Measurements from ENCODE around the gene DNAH14.
"Not testable (repeated sequence)": the region's sequence is repeated elsewhere in the genome, so short reads cannot be mapped to it uniquely, and the experiment has no call there.

Gene DNAH14

GRCh38 chr1:224929335-224930237, at the start of gene DNAH14:
TSS of gene DNAH14 (plus strand) at chr1:224929675. CDS start at chr1:224952703, 23,028 bp downstream.
- no peak for DNase-seq

GRCh38 chr1:224880593-224881307, 48.7 kb upstream of the DNAH14 start:
- no peak for DNase-seq

DNA sequence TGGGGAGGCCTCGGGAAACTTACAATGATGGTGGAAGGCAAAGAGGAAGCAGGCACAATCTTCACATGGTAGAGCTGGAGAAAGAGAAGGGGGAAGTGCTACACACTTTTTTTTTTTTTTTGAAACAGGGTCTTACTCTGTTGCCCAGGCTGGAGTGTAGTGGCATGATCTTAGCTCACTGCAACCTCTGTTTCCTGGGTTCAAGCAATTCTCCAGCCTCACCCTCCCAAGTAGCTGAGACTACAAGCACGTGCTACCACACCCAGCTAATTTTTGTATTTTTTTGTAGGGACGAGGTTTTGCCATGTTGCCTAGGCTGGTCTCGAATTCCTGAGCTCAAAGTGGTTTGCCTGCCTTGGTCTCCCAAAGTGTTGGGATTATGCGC, 48.2 kb upstream of the DNAH14 start:
- not testable (repeated sequence) for DNase-seq

DNA sequence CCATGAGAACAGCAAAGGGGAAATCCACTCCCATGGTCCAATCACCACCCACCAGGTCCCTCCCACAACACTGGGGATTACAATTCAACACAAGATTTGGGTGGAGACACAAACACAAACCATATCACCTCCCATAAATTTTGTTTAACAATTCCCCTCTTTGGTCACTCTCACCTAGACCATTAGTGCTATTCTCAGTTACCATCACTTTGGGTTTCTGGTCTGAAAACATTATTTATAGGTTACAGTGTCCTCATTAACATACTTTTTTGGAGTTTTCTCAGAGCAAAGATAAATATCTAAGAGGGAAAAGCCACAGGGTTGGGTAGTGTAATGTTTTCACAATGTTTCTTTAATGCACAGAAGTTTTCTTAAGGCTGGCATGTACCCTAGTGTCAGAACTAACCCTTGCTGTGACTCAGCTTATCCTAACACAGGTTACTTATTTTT, 47.7 kb upstream of the DNAH14 start:
- no peak for DNase-seq

- DNase-seq, result no peak
Observed at GRCh38 chr1:224882264-224882663, 47.2 kb upstream of the DNAH14 start.

- DNase-seq, result no peak
Observed at GRCh38 chr1:224883091-224883490, 46.4 kb upstream of the DNAH14 start.

DNA sequence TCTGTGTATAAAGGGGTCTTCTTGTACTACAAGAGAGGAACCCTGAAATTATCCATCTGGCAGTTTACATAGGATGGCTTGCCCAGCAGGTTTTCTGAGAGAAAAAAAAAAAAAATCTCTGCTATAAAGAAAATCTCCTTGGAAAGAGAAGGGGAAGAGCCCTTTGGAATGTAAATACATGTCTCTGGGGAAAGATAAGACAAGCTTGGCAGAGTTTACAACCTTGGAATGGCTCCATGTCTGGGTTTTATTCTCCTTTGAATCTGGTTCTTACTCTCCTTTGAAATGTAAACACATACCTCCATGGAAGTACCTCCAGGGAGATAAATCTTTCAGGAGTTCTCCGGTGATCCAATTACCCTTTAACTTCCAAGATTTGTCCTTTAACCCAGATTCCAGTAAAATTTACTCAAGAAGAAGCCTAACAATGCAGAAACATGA, 45.1 kb upstream of the DNAH14 start:
- no peak for DNase-seq

DNA sequence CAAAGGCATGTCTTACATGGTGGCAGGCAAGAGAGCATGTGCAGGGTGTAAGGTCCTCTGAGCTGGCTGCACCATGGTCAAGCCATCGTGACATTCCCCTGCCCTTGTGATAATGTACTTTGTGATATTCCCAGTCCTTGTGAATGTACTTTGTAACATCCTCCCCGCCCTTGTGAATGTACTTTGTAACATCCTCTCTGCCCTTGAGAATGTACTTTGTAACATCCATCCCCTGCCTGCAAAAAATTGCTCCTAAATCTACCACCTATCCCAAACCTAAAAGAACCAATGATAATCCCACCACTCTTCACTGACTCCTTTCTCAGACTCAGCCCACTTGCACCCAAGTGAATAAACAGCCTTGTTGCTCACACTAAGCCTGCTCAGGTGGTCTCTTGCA, 44.1 kb upstream of the DNAH14 start:
- not testable (repeated sequence) for DNase-seq

DNA sequence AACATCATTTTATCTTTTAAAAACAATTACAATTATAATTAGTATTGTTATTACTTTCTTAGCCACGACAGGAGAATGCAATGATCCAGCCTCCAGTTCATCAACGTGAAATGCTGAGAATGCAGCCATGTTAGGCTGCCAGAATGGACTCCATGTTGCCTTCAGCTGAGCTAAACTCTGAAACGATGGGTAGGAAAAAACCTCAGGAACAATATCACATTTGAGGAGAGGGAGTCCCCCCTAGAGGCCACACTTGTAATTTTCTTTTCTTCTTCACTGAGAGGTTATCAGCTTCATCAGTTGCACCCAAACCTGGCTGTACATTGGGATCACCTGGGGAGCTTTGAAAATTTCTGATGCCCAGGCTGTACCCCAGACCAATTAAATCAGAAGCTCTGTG, 34.6 kb upstream of the DNAH14 start:
- no peak for DNase-seq

DNA sequence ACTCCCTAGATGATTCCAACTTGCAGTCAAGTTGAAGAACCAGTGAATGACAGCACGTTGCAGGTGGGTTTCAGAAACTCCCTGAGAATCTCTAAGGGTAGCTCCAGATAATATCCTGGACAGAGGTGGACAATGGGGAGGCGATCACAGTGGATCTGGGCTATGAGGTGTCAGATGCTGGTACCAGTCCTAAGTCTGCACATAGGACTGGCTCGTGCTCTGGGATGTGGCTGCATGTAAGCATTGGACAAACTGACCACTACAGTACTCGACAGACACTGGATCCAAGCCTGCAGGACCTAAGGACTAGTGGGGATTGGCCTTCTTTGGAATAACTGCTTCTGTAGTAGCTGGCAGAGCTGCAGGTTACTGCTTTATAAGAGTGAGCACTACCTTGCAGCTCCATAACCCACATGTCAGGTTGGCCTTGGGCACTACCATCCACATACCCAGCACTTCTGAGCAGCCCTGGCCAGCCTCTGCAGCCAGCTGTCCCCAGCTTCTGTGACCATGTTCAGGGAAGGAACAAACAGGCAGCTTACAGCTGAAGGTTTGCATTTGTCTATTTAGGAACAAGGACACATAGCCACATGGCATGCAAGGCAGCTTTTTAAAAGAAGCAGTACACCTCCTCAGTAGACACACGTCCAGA, 33.2 kb upstream of the DNAH14 start:
- DNase-seq, result no peak

DNA sequence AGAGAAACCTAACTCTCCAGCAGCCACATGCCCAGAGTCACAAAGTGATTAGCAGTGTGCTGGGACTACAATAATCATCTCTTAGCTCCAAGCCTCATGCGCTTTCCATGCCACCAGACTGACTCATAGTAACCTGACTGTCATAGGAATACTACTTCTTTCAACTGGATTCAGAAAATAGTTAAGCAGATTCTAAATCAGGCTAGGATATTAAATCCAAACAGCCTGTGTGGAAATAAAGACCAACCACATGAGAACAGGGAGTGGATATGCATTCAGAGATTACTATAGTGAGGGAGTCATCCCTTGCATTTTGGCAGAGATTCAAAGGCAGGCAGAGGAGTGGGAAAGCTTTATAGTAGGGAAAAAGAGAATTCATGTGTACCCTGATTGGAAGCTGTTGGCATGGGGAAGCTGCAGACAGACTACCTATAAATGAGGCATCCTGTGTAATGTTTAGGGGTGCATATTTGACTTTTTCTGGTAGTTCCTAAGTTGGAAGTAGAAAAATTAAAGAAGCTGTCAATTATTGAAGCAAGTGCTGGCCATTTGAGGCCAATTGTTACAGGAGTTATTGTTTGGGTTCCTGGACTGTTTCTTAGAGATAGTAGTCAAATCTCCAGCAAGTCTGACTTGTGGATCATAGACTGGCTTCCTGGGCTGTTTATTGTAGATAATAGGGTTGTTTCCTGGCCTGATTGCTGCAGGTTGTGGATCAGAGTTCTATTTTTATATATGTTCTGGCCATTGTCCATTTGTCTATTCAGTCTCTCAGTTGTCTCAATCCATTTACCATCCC, 31.7 kb upstream of the DNAH14 start:
- no peak for DNase-seq

DNA sequence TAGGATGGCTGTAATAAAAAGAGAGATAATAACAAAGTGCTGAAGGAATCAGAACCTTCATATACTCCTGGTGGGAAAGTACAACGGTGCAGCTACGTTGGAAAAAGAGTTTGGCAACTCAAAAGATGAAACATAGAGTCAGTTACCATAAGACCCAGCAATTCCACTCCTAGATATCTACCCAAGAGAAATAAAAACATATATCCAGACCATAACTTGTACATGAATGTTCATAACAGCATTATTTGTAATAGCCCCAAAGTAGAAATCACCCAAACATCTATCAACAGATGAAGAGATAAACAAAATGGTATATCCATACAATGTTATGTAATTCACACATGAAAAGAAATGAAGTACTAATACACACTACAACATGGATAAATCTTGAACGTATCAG, 30.5 kb upstream of the DNAH14 start:
- no peak for DNase-seq

- DNase-seq, result no peak
Observed at GRCh38 chr1:224900062-224900630, 29.3 kb upstream of the DNAH14 start.

GRCh38 chr1:224901087-224901810, 28.2 kb upstream of the DNAH14 start:
- DNase-seq, result no peak

GRCh38 chr1:224903955-224904354, 25.5 kb upstream of the DNAH14 start:
- no peak for DNase-seq

- DNase-seq, result no peak
Observed at GRCh38 chr1:224906340-224906739, 23.1 kb upstream of the DNAH14 start.

- DNase-seq, result no peak
Observed at GRCh38 chr1:224911217-224911616, 18.3 kb upstream of the DNAH14 start.

DNA sequence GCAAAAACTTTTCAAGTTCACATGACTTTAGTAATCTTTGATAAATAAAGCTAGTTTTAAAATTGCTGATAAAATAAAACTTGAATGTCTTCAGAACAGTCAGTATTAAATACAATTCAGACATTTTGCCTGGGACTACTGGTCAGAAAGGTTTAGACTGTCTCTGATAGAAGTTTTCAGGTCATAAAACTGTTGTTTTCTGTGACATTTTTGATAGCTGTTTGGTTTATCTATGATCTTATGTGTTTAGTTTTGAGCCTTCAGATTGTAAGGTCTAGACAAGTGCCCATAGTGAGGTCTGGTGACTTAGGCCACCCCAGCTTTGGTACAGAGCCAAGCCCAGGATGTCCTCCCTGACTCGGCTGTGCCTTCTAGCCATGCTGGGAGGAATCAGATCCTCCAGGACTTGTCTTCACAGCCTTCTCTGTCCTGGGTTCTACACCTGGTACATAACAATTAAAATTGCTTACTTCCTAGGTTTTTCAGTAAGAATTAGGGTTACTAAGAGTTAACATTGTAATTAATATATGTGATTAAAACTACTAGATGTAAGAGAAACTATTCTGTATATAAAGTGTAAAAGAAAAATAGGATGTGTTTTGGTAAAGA, 15.1 kb upstream of the DNAH14 start:
- DNase-seq, result no peak

DNA sequence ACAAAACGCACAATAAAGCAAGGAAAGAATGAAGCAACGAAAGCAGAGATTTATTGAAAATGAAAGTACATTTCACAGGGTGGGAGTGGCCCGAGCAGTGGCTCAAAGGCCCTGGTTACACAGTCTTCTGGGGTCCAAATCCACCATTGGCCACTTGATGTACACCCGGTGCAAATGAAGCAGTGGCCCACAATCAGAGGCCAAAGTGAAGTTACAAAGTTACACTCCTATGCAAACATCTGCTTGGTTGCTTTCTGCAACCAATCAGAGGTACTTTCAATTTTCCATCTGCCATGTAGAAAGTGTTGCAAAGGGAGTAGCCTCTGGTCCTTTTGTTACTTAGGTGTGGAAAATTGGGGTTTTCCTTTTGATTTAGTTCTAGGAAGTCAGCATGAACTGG, 10.0 kb upstream of the DNAH14 start:
- no peak for DNase-seq

- no peak for DNase-seq
Observed at GRCh38 chr1:224920930-224921329, 8.5 kb upstream of the DNAH14 start.

- no peak for DNase-seq
Observed at GRCh38 chr1:224921354-224921753, 8.1 kb upstream of the DNAH14 start.

Data from activated CD4-positive, alpha-beta T cell treated with anti-CD3 and anti-CD28 coated beads, Interleukin-2, amount 50 U/mL, for 4 hours (primary cell).